GM21825 (cell line): Measurements from ENCODE around the gene COG5.
A peak's percentile ranks its signal among the peaks of the same experiment; 100 is the strongest.

Experiments used
- ATAC-seq: cut with Tn5 transposase; IDR thresholded peaks from one replicate; pipeline ENCODE4 v1.9.1; 2021; ENCODE audit warnings: mild to moderate bottlenecking, moderate library complexity; ENCODE audit not compliant: unreplicated experiment

COG5 gene

DNA sequence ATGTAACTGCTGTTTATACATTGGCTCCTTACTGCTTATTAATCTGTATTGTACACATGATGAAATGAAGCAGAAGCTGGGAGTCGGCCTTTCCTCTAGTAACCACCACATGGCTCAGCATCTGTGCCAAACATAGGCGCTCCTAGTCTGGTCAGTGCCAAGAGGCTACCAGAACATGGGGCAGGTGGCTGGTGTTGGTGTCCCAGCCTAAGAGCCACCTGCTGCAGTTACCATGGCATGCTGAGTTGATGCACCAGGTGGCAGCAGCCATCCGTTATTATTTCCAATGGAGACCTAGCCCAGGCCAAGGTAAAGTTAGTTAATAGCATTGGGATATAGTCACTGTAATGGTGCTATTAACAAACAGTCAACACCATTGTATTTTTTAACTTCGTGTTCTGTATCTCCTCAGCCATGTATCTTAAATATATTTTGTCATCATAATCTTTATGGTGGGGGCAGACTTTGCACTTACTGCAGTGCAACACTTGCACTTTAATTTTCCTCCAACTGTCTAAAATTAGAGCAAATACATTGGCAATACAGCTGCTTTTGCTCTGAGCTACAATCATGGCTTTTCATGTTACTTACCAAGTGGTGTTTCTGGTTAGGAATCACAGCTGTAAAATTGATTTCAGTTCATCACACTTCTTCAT lies 361.8 kb downstream of the COG5 start:
- ATAC-seq, result peak; percentile 46

GRCh38 chr7:107196834-107197610 lies 366.7 kb downstream of the COG5 start:
- no peak for ATAC-seq

DNA sequence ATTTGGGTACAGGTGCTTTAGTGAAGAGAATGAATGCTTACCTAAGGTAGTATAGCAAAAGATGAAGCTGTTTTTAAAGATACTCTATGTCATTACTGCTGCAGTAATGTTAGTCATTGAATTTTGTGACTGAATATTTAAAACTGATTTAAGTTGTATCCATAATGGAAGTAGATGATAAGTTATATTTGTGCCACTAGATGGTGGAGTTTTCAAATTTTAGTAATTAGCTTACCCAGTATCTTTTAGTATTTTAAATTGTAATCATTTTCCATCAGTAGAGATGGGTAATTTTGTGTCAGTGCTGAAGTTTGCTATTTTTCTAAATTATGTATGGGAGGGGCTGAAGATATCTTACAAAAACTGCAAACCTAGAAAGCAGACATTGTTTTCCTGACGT lies 369.7 kb downstream of the COG5 start:
- ATAC-seq, result no peak

GRCh38 chr7:107190090-107190489 lies 373.6 kb downstream of the COG5 start:
- ATAC-seq, result no peak

- no peak for ATAC-seq
Measured at GRCh38 chr7:107187774-107188173, 375.9 kb downstream of the COG5 start.

DNA sequence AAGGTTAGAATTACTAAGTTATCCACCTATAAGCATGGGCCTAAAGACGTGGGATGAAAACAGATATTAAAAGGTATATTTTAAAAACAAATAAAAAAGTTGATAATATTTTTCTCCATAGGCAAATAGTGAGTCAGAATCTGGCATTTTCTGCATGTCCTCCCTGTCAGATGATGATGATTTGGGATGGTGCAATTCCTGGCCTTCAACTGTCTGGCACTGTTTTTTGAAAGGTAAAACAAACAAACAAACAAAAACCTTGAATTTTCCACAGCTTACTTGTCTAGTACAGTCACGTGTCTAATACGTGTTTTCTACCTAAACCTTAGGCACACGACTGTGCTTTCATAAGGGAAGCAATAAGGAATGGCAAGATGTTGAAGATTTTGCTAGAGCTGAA lies 377.5 kb downstream of the COG5 start:
- ATAC-seq, result no peak

GRCh38 chr7:107185716-107186115 lies 378.0 kb downstream of the COG5 start:
- ATAC-seq, result no peak

DNA sequence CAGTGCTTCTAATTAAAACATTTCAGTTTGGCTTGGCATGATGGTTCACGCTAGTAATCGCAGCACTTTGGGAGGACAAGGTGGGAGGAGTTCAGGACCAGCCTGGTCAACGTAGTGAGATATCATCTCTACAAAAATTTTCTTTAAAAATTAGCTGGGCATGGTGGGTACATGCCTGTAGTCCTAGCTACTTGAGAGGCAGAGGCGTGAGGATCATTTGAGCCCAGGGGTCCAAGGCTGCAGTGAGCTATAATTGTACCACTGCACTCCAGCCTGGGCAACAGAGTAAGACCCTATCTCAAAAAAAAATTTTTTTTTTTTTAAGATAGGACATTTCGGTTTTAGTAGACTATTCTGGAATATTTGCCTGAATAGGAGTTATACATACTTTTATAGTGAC lies 382.5 kb downstream of the COG5 start:
- no peak for ATAC-seq

DNA sequence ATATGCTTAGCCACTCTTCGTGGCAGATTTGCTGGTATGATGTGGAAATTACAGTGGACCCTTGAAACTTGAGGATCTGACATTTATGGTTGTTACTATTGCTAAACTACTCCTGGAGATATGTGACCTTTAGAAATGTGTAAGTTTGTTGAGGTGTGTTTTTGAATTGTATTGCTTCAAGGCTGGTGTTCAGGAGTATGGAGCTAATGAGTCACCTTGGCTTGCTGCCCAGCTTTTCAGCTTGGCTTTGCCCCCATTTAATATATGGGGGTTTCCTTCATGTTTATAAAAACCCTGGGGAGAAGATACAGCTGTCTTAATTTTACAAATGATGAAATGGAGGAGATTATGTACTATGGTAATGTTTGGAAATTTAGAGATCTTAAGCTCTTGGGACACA lies 383.3 kb downstream of the COG5 start:
- ATAC-seq, result no peak

DNA sequence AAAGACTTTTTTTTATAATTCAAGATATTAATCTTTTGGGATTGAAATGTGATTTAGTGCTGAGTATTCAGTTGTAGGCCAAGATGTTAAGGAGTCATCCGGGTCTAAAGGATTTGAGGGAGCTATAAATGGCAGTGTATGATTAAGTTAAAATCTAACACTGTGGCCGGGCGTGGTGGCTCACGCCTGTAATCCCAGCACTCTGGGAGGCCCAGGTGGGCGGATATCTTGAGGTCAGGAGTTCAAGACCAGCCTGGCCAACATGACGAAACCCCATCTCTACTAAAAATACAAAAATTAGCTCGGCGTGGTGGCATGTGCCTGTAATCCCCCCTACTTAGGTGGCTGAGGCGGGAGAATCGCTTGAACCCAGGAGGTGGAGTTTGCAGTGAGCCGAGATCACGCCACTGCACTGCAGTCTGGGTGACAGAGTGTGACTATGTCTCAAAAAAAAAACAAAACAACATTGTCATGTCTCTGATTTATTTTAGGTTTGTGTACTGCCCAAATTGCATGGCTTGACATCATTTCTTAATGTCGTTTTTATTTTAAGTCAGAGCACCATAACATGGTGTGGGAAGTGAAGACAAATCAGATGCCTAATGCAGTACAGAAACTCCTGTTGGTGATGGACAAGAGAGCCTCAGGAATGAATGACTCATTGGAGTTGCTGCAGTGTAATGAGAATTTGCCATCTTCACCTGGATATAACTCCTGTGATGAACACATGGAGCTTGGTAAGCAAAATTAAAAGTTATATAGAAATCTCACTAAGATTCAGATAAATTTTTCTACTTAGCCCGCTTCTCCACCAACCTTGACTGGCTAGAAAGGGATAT lies 384.2 kb downstream of the COG5 start:
- ATAC-seq, result no peak

GRCh38 chr7:107173691-107174406 lies 389.9 kb downstream of the COG5 start:
- ATAC-seq, result peak; percentile 59

- ATAC-seq, result no peak
Measured at GRCh38 chr7:107173191-107173590, 390.5 kb downstream of the COG5 start.

- ATAC-seq, result no peak
Measured at GRCh38 chr7:107172276-107173032, 391.3 kb downstream of the COG5 start.

- no peak for ATAC-seq
Measured at GRCh38 chr7:107171496-107171895, 392.2 kb downstream of the COG5 start.

DNA sequence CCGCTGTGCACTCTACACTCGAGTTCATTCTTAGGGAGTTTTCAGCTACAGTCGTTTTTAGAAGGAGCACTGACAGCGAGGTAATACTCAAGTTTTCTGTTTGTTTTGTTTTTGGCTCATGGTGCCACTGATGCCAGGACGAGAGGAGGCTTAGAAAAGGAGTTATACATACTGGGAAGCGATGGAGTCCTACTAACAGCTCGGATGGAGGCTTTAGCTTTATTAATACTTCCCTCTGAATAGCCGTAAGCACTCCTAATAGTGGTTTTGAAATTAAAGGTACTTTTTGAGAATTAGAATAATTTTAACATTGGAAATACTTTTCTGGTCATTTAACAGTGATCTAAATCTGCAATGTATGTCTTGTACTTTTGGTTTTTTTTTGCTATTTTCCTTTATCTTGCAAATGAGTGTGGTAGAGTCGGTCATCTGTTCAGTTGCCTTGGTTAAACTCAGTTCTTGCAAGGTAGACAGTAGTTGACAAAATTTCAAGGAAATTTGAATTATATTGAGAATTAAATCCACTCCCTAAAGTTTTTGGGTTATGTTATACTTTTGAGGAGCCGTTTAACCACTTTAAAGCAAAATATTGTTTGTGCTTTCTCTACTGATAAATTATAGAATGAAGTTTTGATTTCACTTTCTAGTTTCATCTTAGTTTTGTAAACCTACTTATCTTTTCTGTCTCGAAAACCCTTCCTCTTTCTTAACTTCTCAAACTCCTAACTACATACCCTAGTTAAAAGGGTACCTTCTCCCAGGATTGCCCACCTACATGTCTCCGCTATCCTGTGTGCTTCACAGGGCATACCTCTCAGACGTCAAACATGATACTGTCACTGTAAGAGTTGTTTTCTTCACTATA lies 393.4 kb downstream of the COG5 start:
- no peak for ATAC-seq

DNA sequence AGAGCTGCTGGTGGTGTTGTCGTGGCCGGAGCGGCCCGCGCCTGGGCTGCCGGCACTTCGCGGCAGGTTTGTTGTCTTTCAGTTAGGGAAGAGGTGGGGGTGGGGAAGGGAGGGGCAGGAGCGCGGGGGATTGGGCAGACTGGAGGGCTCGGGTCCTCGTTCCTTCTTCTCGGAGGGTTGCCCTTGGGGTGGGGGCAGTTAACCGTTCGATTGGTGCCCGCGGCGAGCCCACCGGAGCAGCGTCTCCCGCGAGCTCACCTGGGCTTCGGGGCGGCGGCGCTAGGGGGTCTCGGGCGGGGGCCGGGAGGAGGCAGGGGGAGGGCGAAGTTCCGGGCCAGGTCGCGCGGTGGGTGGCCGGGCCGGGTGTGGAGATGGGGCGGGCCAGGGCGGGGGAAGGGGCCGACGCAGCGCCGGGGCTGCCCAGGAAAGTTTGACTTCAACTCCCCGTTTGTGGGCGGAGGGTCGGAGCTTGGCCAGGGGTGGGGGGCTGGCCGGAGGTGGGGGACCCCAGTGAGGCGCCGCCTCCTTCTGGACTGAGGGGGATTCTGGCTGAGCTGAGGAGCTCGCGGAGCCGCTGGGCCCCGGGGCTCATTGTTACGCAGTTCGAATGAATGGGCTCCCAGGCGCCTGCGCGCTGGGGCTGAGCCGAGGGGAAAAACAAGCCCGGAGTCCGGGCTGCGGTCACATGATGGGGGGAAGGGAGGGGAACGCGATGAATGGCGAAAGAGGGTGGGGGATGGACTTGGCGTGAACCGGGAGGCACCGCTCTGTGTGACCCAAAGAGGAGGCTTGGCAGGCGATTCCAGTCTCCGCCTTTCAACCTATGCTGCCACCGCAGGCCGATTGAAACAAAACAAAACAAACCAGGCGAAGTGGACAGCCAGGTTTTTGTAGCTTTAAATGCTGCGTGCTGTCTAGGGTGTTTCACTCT lies 394.3 kb downstream of the COG5 start:
- ATAC-seq, result peak; percentile 29

- ATAC-seq, result peak; percentile 88
Measured at GRCh38 chr7:107168233-107169119, 395.2 kb downstream of the COG5 start, which contains the start of gene HBP1. Gene HBP1, plus strand, starts transcription at chr7:107169003. Its CDS starts 10,891 bp downstream, at chr7:107179894.
